Lower leg skin (tissue), 3 donors: ENCODE measurements around the gene R3HDM2.

Source experiments
- CTCF ChIP-seq, 3 donors: fragments of 450-650 bp; IDR thresholded peaks; one replicate each; pipeline ENCODE4 v1.5.1; 2016; ENCODE audit warnings: antibody characterized with exemption in 3 of 3, mild to moderate bottlenecking in 3 of 3, moderate library complexity in 2 of 3
- POLR2A ChIP-seq, 2 donors: fragments of 450-650 bp; IDR thresholded peaks; one replicate each; pipeline ENCODE4 v1.6.1; 2016 to 2017; ENCODE audit warnings: antibody characterized with exemption in 2 of 2, mild to moderate bottlenecking in 1 of 2, moderate library complexity in 1 of 2

GRCh38 chr12:57415088-57415487, 15.8 kb downstream of the R3HDM2 start:
- TF ChIP-seq CTCF (IDR thresholded peaks at IDR 0.05) (no peak), POLR2A (IDR thresholded peaks at IDR 0.05) (no peak)
